GM21619 (cell line): Measurements from ENCODE around the gene KBTBD8.
A peak's percentile ranks its signal among the peaks of the same experiment; 100 is the strongest.

ENCODE experiments used
- ATAC-seq: cut with Tn5 transposase; IDR thresholded peaks from one replicate; pipeline ENCODE4 v1.9.1; 2021; ENCODE audit not compliant: unreplicated experiment

The KBTBD8 gene

GRCh38 chr3:66996696-66997095, 1.4 kb upstream of the KBTBD8 start:
- no peak for ATAC-seq

GRCh38 chr3:66997560-66998112, 471 bp upstream of the KBTBD8 start:
- ATAC-seq: no peak

- ATAC-seq: no peak
These were observed 763 bp downstream of the KBTBD8 start for GRCh38 chr3:66998904-66999235.

GRCh38 chr3:67000009-67000408, 1.9 kb downstream of the KBTBD8 start:
- ATAC-seq: peak; percentile 43

GRCh38 chr3:67001086-67001861, 3.2 kb downstream of the KBTBD8 start:
- ATAC-seq: no peak

- no peak for ATAC-seq
These were observed 7.9 kb downstream of the KBTBD8 start for GRCh38 chr3:67005974-67006373.

- ATAC-seq: no peak
These were observed 8.4 kb downstream of the KBTBD8 start for GRCh38 chr3:67006460-67006859.

- ATAC-seq: no peak
These were observed 10.3 kb downstream of the KBTBD8 start for GRCh38 chr3:67008388-67008787.

GRCh38 chr3:67009716-67010115, 11.6 kb downstream of the KBTBD8 start:
- no peak for ATAC-seq

- no peak for ATAC-seq
These were observed 13.5 kb downstream of the KBTBD8 start for GRCh38 chr3:67011414-67012131.

- no peak for ATAC-seq
These were observed 14.5 kb downstream of the KBTBD8 start for GRCh38 chr3:67012564-67012963.

- ATAC-seq: no peak
These were observed 17.8 kb downstream of the KBTBD8 start for GRCh38 chr3:67015702-67016484.

- peak; percentile 47 for ATAC-seq
These were observed 18.5 kb downstream of the KBTBD8 start for GRCh38 chr3:67016522-67017080.

- peak; percentile 5 for ATAC-seq
These were observed 19.1 kb downstream of the KBTBD8 start for GRCh38 chr3:67017211-67017610.

GRCh38 chr3:67018105-67018788, 20.1 kb downstream of the KBTBD8 start:
- ATAC-seq: peak; percentile 43

- ATAC-seq: peak; percentile 57
These were observed 20.9 kb downstream of the KBTBD8 start for GRCh38 chr3:67018789-67019526.

- ATAC-seq: no peak
These were observed 30.1 kb downstream of the KBTBD8 start for GRCh38 chr3:67028001-67028784.

GRCh38 chr3:67030785-67031740, 33.0 kb downstream of the KBTBD8 start:
- peak; percentile 80 for ATAC-seq
